GM06990 (cell line): Measurements from ENCODE around the gene VSIG4.

Experiments used
- DNase-seq: peaks from one replicate; pipeline ENCODE4 v3.0.0-alpha.2; 2011; ENCODE audit not compliant: insufficient read length; ENCODE audit errors: extremely low read depth
- H3K27me3 ChIP-seq: replicated peaks from 2 replicates; pipeline ENCODE4 v1.6.0; 2011; ENCODE audit warnings: low read length; ENCODE audit not compliant: control insufficient read depth, insufficient read depth
- H3K36me3 ChIP-seq: 2 replicates; pipeline ENCODE4 v1.5.1; 2011; ENCODE audit warnings: low read length; ENCODE audit not compliant: control insufficient read depth, insufficient read depth
- H3K4me3 ChIP-seq: replicated peaks from 2 replicates; pipeline ENCODE4 v1.5.1; 2011; ENCODE audit warnings: low read depth, mild to moderate bottlenecking, control low read depth, low read length
- CTCF ChIP-seq: IDR thresholded peaks from 2 replicates; pipeline ENCODE4 v1.5.1; 2011; ENCODE audit warnings: low read length, control low read depth, mild to moderate bottlenecking, inconsistent platforms; ENCODE audit not compliant: insufficient read depth, poor library complexity, severe bottlenecking

VSIG4 gene

DNA sequence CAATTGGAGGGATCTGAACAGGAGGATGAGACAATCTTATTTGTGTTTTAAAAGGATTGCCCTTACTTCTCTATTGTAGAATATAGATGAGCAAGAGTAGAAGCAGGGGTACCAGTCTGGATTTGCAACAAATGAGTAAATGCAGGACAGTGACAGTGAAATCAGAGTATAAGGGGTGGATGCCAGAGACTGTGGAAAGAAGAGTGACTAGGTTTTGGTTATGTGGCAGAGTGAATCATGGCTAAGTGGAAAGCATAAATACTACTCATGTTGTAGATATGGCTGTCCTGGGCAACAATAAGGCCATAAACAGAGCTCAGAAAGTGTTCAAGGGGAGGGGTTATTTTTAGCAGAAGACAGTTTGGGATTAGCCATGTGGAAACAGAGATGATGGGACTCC is 6.0 kb upstream of the VSIG4 start:
- no peak for TF ChIP-seq CTCF
- no peaks in the 10 kb centered on the region for H3K27me3 ChIP-seq
- H3K4me3 ChIP-seq, result no peak overlapping the region
- no peaks in the 10 kb centered on the region for H3K36me3 ChIP-seq
- no peak for DNase-seq

DNA sequence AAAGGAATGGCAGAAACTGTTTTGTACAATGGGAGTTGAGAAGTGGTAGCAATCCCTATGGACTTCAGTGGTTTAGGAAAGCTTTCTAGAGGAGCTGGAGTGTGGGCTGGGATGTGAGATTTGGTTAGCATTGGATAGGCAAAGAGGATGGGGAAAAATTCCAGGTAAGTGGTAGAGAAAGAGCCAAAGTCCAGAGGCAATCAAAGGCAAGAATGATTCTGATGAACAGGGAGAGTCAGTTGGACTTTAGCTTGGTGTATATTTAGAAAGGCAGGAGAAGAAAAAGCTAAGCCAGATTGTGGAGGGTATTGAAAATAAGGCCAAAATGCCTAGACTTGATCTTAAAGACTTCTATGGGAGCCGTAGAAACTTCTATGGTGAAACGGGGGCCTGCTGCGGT is 3.7 kb upstream of the VSIG4 start:
- TF ChIP-seq CTCF, result no peak
- Histone ChIP-seq H3K4me3 (no peak overlapping the region), H3K36me3 (no peaks in the 10 kb centered on the region), H3K27me3 (no peaks in the 10 kb centered on the region)
- DNase-seq, result no peak

DNA sequence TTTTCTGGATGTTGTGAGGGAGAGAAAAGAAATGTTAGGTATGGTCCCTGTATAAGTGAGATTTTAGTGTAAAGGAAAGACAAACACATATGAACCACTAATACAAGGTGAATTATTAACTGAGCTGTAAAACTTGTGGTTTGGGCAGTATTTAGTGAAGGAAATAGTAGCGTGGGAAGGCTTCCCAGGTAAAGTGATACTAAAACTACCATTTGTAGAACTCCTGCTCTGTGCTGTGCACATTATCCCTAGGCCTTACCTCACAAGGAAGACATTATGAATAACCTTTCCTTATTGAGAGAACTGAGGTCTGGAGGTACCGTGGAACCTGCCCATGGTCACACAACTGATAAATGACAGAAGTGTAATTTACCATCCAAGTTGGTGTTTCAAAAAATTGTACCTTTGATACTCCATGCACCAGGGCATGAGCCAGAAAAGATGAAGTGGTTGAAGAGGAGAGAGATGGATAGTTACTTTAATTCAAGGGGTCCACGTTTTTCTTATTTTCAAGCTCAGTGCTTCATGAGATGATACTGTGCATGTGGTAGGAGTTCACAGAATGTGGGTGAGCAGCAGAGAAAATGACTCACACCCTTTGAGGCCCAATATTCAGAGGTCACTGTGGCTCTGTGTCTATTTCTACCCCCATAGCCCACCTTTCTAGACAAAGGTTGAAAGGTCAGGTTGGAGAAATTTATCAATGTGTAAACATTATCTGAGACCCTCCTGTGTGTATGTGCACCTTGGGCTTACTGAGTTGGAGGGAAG is 2.6 kb upstream of the VSIG4 start:
- H3K27me3 ChIP-seq, result no peaks in the 10 kb centered on the region
- no peak overlapping the region for H3K4me3 ChIP-seq
- H3K36me3 ChIP-seq, result no peaks in the 10 kb centered on the region
- TF ChIP-seq CTCF, result no peak
- no peak for DNase-seq

- Histone ChIP-seq H3K4me3 (no peak overlapping the region), H3K36me3 (no peaks in the 10 kb centered on the region), H3K27me3 (no peaks in the 10 kb centered on the region)
- DNase-seq, result no peak
- TF ChIP-seq CTCF, result no peak
These were observed 1.8 kb downstream of the VSIG4 start for GRCh38 chrX:66038115-66038514.

DNA sequence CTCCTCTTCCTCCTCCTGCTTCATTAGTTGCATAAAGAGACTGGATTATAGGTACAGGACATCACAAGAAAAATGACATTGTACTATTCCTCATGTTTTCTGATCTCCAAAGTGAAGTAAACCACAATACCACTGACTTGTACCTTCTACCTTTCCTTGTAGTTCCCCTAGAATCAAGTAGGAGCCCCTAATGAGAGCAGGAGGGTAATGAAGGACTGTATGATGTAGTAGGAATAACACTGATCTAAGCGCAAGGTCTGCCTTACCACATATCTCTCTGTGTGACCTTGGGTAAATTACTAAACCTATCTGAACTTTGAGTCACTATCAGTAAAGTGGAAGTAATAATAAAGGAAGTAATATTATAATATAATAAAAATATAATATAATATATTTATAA is 3.6 kb downstream of the VSIG4 start:
- Histone ChIP-seq H3K36me3 (no peaks in the 10 kb centered on the region), H3K4me3 (no peak overlapping the region), H3K27me3 (no peaks in the 10 kb centered on the region)
- no peak for TF ChIP-seq CTCF
- DNase-seq, result no peak

DNA sequence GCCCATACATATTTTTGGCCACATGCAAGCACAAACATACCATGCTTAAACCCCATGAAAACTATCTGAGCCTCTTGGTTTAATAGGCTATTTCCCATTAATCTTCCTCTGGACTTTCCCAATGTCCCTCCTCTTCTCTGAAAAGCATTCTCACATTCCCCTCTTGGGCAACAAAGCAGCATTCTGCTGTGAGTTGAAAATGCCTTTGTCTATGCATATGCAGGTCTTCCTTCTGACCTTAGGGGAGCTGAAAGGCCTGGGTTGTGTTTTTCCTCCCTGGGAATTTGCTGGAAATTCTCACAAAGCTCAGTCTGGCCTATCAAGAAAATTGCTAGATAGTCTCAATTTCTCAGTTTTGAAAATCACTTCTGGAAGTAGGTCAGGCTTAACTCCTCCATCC is 4.2 kb downstream of the VSIG4 start:
- H3K27me3 ChIP-seq, result no peaks in the 10 kb centered on the region
- H3K4me3 ChIP-seq, result no peak overlapping the region
- TF ChIP-seq CTCF, result no peak
- H3K36me3 ChIP-seq, result no peaks in the 10 kb centered on the region
- no peak for DNase-seq
